Duodenal mucosa (tissue), 2 donors: ENCODE data around the gene FKBP1B.
"Not testable (repeated sequence)": the region's sequence is repeated elsewhere in the genome, so short reads cannot be mapped to it uniquely, and the experiment has no call there.

ENCODE experiments used
- H3K27ac ChIP-seq: one replicate; pipeline ENCODE4 v1.7.0; 2013; ENCODE audit warnings: low read depth, low read length
- H3K27me3 ChIP-seq, 2 donors: one replicate each; pipeline ENCODE4 v1.7.0; 2013; ENCODE audit warnings: low read length in 2 of 2, control low read depth in 1 of 2; ENCODE audit not compliant: insufficient read depth in 2 of 2, control insufficient read depth in 1 of 2
- H3K36me3 ChIP-seq, 2 donors: one replicate each; pipeline ENCODE4 v1.7.0; 2013; ENCODE audit warnings: low read length in 2 of 2, control low read depth in 1 of 2; ENCODE audit not compliant: insufficient read depth in 2 of 2, control insufficient read depth in 1 of 2
- H3K4me1 ChIP-seq, 2 donors: one replicate each; pipeline ENCODE4 v1.7.0; 2013; ENCODE audit warnings: low read length in 2 of 2, control low read depth in 1 of 2; ENCODE audit not compliant: insufficient read depth in 2 of 2, control insufficient read depth in 1 of 2
- H3K4me3 ChIP-seq, 2 donors: one replicate each; pipeline ENCODE4 v1.7.0; 2013; ENCODE audit warnings: low read length in 2 of 2, low read depth in 1 of 2
- H3K9ac ChIP-seq, 2 donors: one replicate each; pipeline ENCODE4 v1.7.0; 2013; ENCODE audit warnings: low read length in 2 of 2, low read depth in 1 of 2
- H3K9me3 ChIP-seq, 2 donors: one replicate each; pipeline ENCODE4 v1.7.0; 2013; ENCODE audit warnings: low read length in 2 of 2, control low read depth in 1 of 2; ENCODE audit not compliant: control insufficient read depth in 1 of 2

FKBP1B gene

DNA sequence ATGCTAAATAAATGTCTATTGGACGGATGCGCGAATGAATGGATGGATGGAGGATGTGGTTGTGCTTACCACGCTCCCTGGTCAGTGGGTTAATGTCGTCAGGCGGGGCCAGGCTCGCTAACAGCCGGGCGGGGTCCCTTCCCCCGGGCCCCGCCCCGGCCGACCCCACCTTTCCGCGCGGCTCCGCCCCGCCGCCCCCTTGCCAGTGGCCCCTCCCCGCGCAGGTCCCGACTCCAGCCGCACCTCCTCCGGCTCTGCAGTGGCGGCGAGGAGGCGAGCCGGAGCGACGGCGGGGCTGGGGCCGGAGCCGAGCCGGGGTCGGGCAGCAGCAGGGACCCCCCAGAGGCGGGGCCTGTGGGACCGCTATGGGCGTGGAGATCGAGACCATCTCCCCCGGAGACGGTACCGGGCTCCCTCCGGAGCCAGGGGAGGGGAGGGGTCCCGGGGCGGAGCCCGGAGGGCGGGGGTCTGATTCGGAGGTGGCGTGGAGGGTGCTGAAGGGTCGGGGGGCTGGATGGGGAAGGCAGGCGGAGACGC is at the start of gene FKBP1B:
FKBP1B (plus strand) TSS at position 257 of the 537 bp plus-strand sequence; CDS start at position 366, 109 bp downstream.
- peak within 1 kb of the TSS; percentile 68 to 69 for H3K4me3 ChIP-seq
- H3K27me3 ChIP-seq: peaks cover 0 to 3% of the 10 kb centered on the region in 2 donors
- no peaks in the 10 kb centered on the region for H3K36me3 ChIP-seq
- peaks cover 14 to 15% of the 10 kb centered on the region in 2 donors for H3K4me1 ChIP-seq
- H3K27ac ChIP-seq: no peak within 1 kb of the TSS
- H3K9ac ChIP-seq: peak within 1 kb of the TSS; percentile 67 to 72
- H3K9me3 ChIP-seq: no peaks in the 10 kb centered on the region

DNA sequence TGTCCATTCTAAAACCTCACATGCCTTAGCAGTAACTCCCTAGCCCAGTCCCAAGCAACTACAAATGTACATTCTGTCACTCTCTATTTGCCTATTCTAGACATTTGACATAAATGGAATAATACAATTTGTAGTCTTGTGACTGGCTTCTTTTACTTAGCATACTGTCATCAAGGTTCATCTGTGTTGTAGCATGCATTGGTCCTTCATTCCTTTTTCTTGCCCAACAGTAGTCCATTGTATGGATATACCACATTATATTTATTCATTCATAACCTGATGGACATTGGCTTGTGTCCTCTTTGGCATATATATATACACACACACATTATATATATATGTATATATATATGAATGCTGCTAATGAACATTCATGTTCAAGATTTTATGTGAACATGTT is 41.8 kb upstream of the FKBP1B start:
- Histone ChIP-seq H3K27ac (no peak overlapping the region), H3K27me3 (peaks cover 22 to 30% of the 10 kb centered on the region in 2 donors), H3K9ac (no peak overlapping the region), H3K36me3 (no peaks in the 10 kb centered on the region), H3K4me3 (no peak overlapping the region), H3K4me1 (peaks cover 5 to 12% of the 10 kb centered on the region in 2 donors), H3K9me3 (no peaks in the 10 kb centered on the region)

DNA sequence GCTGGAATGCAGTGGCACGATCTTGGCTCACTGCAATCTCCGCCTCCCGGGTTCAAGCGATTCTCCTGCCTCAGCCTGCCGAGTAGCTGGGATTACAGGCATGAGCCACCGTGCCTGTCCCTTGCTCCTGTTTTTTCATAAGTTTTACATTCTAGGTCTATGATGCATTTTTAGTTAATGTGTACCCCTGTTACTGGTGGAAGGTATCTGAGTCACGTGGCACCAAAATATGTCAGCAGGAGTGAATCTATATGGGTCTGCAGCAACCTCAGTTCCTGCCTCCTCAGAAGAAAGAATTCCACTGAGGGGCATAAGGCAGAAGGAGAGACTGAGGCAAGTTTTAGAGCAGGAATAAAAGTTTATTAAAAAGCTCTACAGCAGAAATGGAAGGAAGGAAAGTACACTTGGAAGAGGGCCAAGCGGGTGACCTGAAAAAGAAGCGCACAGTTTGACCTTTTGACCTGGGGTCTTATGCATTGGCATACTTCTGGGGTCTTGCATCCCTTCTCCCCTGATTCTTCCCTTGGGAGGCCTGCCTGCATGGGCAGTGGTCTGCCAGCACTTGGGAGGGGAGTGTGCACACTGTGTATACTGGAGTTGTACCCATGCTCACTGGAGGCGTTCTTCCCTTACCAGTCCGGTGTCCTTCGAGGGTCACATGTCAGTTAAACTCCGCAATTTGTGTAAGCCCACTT is 40.7 kb upstream of the FKBP1B start:
- Histone ChIP-seq H3K27me3 (peaks cover 22 to 30% of the 10 kb centered on the region in 2 donors), H3K9ac (no peak overlapping the region), H3K9me3 (no peaks in the 10 kb centered on the region), H3K36me3 (no peaks in the 10 kb centered on the region), H3K4me3 (peak overlapping the region in 1 of 2 donors; percentile 54), H3K27ac (no peak overlapping the region), H3K4me1 (peaks cover 5 to 12% of the 10 kb centered on the region in 2 donors)

DNA sequence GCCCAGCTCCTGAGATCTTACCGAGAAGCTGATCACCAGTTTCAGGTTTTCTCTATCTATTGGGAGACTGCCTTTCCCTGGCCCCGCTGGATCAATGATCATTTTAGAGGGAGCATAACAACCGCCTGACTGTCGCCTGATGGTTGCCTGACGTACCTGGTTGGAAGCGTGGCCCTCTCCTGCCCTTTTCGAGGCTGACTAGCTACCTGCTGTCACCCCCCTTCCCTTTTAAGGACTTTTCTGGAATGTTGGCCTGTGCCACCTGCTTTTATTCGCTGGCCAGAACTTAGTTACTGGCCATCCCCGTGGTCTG is 40.2 kb upstream of the FKBP1B start:
- H3K4me3 ChIP-seq: peak overlapping the region; percentile 54 to 55
- H3K36me3 ChIP-seq: no peaks in the 10 kb centered on the region
- H3K27me3 ChIP-seq: peaks cover 22 to 30% of the 10 kb centered on the region in 2 donors
- H3K27ac ChIP-seq: no peak overlapping the region
- no peaks in the 10 kb centered on the region for H3K9me3 ChIP-seq
- H3K4me1 ChIP-seq: peaks cover 5 to 12% of the 10 kb centered on the region in 2 donors
- H3K9ac ChIP-seq: no peak overlapping the region

DNA sequence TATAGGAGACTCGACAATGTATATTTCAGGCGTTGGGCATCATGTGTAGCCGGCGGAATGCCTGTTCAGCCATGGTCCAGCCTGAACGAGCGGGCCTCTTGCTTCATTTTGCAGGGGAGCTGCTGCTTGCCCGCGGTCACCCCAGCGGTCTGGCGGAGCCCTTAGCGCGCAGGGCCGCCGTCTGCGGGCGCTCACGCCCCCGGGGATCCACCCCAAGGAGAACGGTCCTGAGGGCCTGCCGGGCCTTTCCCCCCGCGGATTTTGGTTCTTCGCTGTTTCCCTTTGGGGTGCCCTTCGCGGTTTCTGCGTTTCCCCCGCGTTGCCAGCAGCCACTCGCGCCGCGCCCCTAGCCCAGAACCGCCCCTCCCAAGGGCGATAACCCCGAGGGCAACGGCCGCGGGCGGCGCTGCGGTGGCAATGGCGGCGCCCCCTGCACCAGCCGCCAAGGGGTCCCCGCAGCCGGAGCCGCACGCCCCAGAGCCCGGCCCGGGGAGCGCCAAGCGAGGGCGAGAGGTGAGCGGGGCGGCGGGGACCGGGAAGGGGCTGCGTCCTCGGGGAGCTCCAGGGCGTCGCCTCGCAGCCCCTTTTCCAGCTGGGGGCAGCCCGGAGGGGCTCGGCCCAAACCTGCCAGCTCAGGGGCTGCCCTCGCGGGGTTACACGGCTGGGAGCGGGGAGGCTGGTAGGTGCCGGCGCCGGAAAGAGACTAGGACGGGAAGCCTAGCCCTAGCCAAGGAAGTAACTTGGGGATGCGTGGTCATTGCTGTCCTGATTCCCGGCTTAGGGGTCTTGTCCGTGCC is 39.7 kb upstream of the FKBP1B start, which contains the start of gene MFSD2B:
MFSD2B (plus strand) TSS at position 406 of the 797 bp plus-strand sequence; CDS start at position 418, 12 bp downstream.
- H3K27me3 ChIP-seq: peaks cover 22 to 30% of the 10 kb centered on the region in 2 donors
- H3K4me3 ChIP-seq: peak within 1 kb of the TSS; percentile 54 to 55
- H3K9ac ChIP-seq: no peak within 1 kb of the TSS

DNA sequence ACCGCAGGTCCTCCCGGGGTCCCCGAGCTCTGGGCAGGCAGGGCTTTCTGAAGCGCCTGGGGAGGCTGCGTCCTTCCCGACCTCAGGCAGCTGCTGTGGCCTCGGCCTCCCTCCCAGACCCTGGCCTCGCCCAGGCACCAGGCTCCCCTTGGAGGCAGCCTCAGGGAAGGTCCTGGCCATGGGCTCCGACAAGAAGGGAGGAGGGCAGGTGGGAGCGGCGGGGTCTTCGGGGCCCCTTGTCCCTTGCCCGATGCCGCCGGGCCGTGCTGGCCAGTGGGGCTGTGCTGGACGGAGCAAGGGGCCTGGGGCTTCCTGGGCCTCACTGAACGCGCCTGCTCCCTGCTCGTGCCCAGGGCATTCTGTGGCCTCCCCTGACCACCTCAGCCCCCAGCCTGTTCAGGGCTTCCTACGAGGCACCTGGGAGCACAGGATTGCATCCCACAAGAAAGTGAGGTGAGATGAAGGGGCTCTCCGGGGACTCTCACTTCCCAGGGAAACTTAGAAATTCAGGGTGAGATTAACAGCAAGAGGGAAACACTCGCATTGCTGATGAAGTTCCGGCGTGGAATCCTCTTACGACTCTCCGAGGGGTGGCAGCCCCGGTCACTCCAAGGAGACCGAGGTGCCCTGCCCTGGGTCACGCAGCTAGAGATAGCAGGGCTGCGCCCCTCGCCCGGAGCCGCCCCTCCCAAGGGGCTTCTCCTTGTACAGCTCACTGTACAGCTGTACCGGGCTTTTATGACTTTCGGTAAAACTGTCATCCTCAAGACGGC is 38.9 kb upstream of the FKBP1B start:
- Histone ChIP-seq H3K9ac (no peak overlapping the region), H3K27me3 (peaks cover 22 to 30% of the 10 kb centered on the region in 2 donors), H3K36me3 (no peaks in the 10 kb centered on the region), H3K9me3 (no peaks in the 10 kb centered on the region), H3K4me1 (peaks cover 5 to 12% of the 10 kb centered on the region in 2 donors), H3K27ac (no peak overlapping the region), H3K4me3 (peak overlapping the region; percentile 54 to 55)

More for the DNA sequence above, 39.7 kb upstream of the FKBP1B start, which contains the start of gene MFSD2B:
- no peaks in the 10 kb centered on the region for H3K36me3 ChIP-seq
- peaks cover 5 to 12% of the 10 kb centered on the region in 2 donors for H3K4me1 ChIP-seq
- no peaks in the 10 kb centered on the region for H3K9me3 ChIP-seq
- H3K27ac ChIP-seq: no peak within 1 kb of the TSS

DNA sequence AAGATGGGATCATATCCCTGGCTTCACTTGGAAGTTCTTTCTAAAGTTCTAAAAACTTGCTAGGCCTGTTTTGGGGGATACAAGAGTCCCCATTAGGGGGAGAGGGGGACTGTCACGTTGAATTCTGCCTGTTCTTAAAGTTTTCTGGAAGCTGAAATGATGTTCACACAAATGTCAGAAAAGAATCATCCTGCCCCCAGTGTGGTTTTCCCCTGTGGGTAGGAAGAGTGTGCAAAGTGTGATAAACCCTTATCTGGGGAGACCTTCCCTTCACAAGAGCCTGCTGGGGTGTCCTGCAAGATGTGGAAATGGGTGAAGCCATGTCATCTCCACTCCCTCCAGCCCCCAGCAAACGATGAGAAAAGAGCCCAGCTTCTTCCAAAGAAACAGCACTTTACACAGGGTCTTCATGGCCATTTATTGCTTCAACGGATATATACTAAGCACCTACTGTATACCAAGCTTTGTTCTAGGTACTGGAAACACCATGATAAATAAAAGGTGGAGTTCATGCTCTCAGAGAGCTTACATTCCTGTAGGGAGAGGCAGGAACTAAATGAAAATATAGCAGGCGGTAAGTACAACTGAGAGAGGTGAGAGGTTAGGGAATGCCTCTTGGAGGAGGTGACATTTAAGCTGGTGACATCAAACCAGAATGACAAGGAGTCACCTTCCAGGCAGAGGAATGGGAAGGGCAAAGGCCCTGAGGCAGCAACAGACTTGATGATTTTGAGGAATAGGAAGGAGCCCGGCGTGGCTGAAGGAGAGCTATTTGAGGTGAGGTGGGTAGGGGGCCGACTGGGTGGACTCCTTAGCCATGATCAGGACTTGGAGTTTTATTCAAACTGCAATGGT is 38.1 kb upstream of the FKBP1B start:
- no peak overlapping the region for H3K4me3 ChIP-seq
- no peak overlapping the region for H3K9ac ChIP-seq
- H3K36me3 ChIP-seq: no peaks in the 10 kb centered on the region
- H3K27ac ChIP-seq: no peak overlapping the region
- H3K9me3 ChIP-seq: no peaks in the 10 kb centered on the region
- peaks cover 22 to 30% of the 10 kb centered on the region in 2 donors for H3K27me3 ChIP-seq
- peaks cover 5 to 12% of the 10 kb centered on the region in 2 donors for H3K4me1 ChIP-seq

DNA sequence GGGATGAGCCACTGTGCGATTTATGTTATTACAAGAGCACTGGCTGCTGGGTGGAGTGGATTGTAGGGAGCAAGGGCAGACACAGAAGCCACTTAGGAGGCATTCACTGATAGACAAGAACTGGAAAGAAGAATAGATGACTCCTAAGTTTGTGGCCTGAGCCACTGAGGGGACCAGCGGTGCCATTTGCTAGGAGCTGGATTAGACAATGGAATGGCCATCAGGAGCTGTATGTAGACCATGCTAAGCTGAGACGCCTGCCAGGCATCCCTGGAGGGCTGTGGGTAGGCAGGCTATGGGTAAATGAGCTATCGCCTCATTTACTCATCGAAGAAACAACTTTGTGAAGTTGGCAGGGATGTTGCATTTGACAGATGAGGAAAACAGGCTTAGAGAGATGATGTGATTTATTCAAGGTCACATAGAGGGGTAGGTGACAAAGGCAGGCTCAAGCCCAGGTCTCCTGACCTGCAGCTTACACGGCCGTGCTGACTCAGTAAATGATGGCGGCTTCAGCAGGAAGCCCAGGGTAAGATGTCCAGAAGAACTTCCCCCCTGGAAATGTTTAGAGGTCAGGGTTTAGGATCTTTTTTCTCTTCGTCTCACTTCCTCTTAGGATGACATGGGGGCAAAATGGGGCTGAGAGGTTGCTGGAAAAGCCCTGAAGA is 36.9 kb upstream of the FKBP1B start:
- peaks cover 5 to 12% of the 10 kb centered on the region in 2 donors for H3K4me1 ChIP-seq
- H3K4me3 ChIP-seq: no peak overlapping the region
- no peak overlapping the region for H3K27ac ChIP-seq
- no peak overlapping the region for H3K9ac ChIP-seq
- H3K27me3 ChIP-seq: peaks cover 22 to 30% of the 10 kb centered on the region in 2 donors
- H3K36me3 ChIP-seq: no peaks in the 10 kb centered on the region
- H3K9me3 ChIP-seq: no peaks in the 10 kb centered on the region

DNA sequence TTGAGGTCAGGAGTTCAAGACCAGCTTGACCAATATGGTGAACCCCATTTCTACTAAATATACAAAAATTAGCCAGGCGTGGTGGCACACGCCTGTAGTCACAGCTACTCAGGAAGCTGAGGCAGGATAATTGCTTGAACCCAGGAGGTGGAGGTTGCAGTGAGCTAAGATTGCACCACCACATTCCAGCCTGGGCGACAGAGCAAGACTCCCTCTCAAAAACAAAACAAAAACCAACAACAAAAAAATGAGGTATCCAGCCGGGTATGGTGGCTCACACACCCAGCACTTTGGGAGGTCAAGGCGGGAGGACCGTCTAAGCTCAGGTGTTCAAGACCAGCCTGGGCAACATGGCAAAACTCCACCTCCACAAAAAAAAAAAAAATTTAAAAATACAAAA is 34.6 kb upstream of the FKBP1B start:
- peaks cover 17 to 18% of the 10 kb centered on the region in 2 donors for H3K27me3 ChIP-seq
- H3K36me3 ChIP-seq, H3K4me1 ChIP-seq, H3K27ac ChIP-seq, H3K9me3 ChIP-seq, H3K9ac ChIP-seq, H3K4me3 ChIP-seq: not testable (repeated sequence)
